OCI-M1 (cell line): Measurements from ENCODE around the gene RAPGEF5.
"Not testable (repeated sequence)": the region's sequence is repeated elsewhere in the genome, so short reads cannot be mapped to it uniquely, and the experiment has no call there.

ENCODE experiments used
- DNase-seq: peaks from one replicate; lab custom pipeline; 2025; lab: John Stamatoyannopoulos, UW

Gene RAPGEF5

DNA sequence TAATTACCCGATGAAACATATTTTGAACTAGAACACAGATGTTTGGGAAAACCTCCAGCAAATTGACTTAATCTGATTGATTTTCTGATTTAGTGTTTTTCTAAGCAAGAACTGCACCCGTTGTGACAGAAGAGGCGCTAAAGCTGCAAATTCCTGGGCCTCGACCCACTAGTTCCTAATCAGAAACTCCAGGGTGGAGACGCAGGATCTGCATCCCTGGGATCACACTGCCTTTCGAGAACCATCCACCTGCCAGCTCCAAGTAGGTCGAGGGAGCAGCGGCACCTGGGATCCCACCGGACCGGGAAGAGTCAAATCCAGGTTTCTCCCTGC lies 274.4 kb downstream of the RAPGEF5 start:
- no peak for DNase-seq

DNA sequence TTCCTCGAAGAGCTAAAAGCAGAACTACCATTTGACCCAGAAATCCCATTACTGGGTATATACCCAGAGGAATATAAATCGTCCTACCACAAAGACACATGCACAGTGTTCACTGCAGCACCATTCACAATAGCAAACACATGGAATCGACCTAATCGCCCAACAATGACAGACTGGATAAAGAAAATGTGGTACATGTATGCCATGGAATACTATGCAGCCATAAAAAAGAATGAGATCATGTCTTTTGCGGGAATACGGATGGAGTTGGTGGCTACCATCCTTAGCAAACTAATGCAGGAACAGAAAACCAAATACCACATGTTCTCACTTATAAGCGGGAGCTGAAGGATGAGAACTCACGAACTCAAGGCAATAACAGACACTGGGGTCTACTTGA lies 276.7 kb downstream of the RAPGEF5 start:
- DNase-seq: not testable (repeated sequence)

DNA sequence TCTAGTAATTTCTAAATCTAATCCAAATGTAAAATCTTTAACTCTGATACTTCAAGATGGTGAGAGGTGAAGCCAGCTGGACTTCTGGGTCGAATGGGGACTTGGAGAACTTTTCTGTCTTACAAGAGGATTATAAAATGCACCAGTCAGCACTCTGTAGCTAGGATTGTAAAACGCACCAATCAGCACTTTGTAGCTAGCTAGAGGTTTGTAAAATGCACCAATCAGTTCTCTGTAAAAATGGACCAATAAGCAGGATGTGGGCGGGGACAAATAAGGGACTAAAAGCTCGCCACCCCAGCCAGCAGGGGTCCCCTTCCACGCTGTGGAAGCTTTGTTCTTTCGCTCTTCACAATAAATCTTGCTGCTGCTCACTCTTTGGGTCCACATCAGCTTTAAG lies 278.1 kb downstream of the RAPGEF5 start:
- DNase-seq: not testable (repeated sequence)

DNA sequence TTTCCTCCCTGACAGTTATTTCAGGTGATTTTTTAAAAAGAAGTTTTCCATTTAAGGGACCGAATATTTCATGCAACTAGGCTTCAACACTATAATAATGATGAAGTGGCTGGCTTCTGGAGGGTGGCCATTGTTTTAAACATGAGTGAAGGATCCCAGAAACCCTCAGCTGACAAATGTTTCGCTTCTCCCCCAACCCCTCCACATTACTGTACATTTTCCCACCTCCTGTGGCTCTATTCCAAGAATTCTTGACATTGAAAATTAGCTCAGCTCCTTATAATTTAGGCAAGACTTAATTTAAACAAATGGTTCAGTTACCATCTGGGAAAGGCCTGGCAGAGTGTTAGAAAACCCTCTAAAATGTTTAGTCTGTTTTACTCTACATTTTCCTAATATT lies 281.4 kb downstream of the RAPGEF5 start:
- DNase-seq: no peak

DNA sequence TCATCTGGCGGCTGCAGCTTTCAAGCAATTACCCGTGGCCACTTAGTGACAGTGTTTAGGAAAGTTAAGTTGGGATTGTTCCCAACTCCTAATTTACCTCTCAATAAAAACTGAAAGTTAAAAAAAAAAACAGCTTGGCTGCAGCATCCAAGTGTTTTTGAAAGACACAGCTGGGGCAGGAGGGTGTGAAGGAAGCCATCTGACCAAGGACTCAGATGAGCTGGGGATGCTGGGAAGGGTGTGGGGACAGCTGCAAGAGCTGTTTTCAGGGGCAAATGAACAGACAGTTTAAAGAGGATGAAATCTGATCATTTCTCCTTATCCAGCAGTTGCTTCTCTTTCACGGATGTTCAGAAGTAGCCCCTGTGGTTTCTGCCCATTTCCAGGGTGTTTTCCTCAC lies 282.1 kb downstream of the RAPGEF5 start:
- DNase-seq: no peak
